Tibial nerve (tissue), 3 donors: ENCODE measurements around the gene SH3TC1.

Source experiments
- CTCF ChIP-seq, 5 experiments: fragments of 200-600 bp in 3 of 5; fragments of 450-650 bp in 2 of 5; sonication (generic) in 3 of 5; IDR thresholded peaks; one replicate each; pipeline ENCODE4 v1.5.1; 2016 to 2019; ENCODE audit warnings: antibody characterized with exemption in 5 of 5, mild to moderate bottlenecking in 3 of 5, moderate library complexity in 2 of 5
- POLR2A ChIP-seq, 2 donors: fragments of 450-650 bp; IDR thresholded peaks; one replicate each; pipeline ENCODE4 v1.6.1; 2017; ENCODE audit warnings: antibody characterized with exemption in 2 of 2, mild to moderate bottlenecking in 2 of 2, moderate library complexity in 2 of 2

GRCh38 chr4:8175686-8176085 is 23.4 kb upstream of the SH3TC1 start:
- no peak for TF ChIP-seq POLR2A (IDR thresholded peaks at IDR 0.05)
- no peak for TF ChIP-seq CTCF (IDR thresholded peaks at IDR 0.05)
